NCI-H1436 treated with DMSO at 0.1 percent for 48 hours (cell line): ENCODE measurements around the gene DDN.

Experiments
- DNase-seq: peaks from one replicate; lab custom pipeline; 2025; lab: John Stamatoyannopoulos, UW

Gene DDN

DNA sequence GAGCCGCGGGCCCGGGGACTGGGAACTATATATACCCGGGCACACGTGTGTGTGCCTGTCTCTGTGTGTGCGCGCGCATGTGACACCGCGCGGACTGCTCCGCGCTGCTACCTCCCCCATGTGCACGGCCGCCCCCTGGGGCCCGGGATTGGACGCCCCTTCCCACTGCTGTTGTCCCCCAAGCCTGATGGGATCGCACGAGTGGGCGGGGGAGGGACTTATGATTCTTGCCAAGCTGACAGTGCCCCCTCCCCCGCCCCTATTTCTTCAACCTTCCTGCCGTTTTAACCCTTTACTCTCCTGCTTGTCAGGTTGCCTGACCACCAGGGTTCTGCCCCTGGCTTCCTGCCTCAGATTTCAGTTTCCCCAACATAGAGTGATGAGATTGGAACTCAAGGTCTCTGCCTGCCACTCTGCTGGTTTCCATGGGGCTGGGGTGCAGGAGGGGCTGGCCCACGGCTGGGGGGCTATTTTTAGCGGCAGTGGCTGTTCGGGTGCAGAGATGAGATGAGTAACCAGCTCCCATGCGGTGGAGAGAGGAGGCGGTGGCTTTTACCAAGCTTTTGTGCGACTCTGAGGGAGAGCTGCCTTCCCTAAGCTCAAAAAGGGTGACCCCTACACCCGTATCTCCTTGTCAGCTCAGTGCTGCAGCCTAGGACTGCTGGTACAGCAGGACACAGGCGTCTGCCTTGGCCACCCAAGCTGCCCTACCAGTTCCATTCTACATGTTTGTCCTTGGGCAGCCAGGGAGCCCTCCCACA lies at the start of gene DDN:
DDN (minus strand) TSS at position 5 of the 761 bp plus-strand sequence. CDS start 88 bp downstream, outside the sequence.
- no peak for DNase-seq

DNA sequence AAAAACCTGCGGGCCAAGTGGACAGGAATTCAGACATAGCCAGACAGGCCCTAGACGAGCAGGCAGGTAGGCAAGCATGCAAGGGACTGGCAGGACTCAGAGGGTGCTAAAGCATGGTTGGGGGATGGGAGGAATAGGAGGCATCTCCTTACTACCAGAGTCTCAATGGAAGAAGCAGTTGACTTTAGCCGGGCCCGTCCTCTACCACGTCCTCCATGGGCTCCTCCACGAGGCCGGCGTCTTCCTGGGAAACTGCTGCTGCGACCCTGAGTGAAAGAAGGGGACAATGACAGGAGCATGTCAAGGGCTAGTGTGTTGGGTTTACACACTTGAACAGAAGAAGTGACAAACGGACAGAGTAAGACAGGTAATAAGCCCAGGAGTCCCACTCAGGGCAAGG lies 49.8 kb upstream of the DDN start:
- DNase-seq, result no peak

GRCh38 chr12:49046129-49046895 lies 47.1 kb upstream of the DDN start:
- DNase-seq, result no peak

DNA sequence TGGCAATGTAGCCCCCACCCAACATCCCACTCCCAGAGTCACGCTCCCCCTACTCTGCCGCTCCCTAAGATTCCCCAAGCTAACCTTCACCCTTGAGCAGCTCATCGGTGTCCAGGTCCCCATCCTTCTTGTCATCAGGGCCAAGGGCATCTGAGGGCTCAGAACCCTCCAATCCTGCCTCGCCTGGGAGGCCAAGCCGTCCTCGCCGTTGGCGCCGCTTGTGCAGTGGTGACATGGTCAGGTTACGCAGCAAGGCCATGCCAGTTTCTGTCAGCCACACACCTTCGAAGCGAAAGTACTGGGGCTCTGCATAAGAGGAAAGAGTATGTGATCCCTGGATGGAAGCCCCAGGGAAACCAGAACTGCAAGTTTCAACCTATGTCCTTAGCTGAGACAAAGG lies 45.5 kb upstream of the DDN start:
- DNase-seq, result no peak

DNA sequence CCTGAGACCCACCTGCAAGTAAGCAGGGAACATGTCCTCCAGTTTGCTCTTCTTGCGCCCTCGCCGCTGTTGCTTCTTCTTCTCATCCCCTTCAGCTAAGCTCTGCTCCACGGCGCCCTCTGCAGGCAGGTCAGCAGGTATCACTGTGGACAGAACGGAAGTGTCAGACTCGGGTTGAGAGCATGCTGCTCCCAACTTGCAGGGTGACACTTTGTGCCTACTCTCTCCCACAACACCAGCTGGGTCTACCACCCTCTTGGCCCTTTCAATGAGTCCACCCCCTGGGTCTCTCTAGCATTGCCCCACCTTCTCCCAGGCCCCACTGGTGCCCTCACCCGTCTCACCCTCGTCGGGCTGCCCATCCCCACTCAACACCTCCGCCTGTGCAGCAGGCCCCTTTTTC lies 44.7 kb upstream of the DDN start:
- DNase-seq, result no peak

DNA sequence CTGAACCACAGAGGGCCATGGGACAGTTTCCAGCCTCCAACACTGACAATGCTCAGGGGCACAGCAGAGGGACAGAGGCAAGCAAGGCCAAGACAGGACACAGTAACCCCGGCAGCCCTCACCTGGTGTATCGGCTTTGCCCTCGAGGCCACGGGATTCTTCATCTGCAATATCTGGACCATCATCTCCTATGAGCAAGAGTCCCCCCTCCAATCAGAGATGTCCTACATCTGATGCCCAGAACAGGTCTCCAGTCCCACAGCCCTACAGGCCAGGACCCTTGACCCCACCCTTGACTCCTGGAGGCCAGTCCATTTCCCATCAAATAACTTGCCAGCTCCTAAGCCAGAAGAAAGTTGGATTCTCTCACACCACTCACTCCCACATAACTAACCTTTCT lies 44.1 kb upstream of the DDN start:
- DNase-seq, result no peak

GRCh38 chr12:49041881-49042484 lies 42.8 kb upstream of the DDN start:
- no peak for DNase-seq

DNA sequence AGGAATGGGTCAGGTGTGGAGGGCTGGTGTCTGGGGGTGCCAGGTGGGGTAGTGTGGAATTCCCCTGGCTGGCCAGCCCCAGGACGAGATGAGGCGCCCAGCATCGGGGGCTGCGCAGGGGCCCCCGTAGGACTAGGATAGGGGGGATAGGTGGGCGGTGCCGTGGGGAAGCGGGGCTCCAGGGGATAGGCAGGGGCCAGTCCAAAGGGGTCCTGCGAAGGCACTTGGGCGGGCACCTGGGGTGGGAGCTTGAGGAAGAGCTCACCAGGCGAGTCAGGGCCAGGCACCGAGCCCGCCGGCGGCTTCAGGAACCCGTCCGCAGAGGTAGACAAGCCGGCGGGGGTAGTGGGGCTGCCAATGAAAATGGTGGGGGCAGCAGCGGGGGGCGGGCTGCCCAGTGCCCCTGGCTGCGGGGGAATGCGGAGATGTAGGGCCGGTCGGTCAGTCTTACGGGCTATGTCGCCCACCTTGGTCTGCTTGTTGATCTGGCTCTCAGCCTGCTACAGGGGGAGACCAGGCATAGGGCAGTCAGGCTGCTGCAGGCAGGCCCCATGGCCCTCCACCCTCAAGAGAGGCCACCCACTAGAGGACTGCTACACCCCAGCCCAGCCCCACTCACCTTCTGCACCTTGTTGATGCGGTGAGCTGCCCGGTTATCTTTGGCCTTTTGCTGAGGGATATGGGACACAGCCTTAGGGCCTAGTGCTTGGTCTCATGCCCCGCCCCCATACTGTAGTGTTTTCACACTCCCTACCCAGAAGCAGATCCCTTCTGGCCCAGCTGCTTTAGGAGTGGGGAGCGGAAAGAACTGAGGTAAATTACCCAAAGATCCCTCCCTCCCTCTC lies 42.1 kb upstream of the DDN start:
- no peak for DNase-seq

DNA sequence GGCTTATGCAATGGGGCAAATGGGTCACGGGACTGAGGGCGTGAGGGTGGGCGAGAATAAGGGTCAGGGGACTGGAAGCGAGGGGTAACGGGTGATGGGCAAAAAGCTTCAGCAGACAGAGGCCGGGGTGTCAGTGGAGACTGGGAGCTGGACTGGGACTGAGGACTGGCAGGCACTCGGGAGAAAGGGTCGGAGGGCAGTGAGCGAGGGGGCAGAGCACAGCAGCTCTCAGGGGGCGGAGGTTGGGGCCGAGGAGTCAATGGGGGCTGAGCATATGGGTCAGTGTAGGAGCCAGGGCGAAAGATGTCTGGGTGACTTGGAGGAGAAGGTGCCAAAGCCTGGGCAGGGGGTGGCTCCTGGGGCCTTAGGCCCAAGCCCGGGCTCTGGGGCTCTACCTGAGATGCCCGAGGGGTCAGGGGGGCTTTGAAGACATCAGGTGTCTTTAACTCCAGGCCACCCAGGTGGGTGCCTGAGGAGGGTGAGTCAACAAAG lies 41.2 kb upstream of the DDN start:
- DNase-seq, result no peak

- DNase-seq, result no peak
Measured at GRCh38 chr12:49039421-49040363, 40.5 kb upstream of the DDN start.

GRCh38 chr12:49038291-49038955 lies 39.2 kb upstream of the DDN start:
- DNase-seq, result no peak

DNA sequence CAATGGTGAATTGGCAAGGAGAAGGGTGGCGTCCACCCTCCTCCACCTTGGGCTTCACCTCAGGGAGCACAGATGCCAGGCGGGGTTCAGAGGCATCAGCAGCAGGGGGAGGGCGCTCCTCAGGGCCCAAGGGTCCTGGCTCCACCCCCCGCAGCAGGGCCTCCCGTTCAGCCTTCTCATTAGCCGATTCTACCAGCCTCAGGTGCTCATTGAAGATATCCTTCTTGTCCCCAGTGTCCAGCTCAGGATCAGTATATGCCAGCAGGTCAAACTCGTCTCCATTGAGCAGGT lies 38.7 kb upstream of the DDN start:
- no peak for DNase-seq

GRCh38 chr12:49037111-49037946 lies 38.2 kb upstream of the DDN start:
- no peak for DNase-seq

- DNase-seq, result no peak
Measured at GRCh38 chr12:49036029-49036428, 36.9 kb upstream of the DDN start.

DNA sequence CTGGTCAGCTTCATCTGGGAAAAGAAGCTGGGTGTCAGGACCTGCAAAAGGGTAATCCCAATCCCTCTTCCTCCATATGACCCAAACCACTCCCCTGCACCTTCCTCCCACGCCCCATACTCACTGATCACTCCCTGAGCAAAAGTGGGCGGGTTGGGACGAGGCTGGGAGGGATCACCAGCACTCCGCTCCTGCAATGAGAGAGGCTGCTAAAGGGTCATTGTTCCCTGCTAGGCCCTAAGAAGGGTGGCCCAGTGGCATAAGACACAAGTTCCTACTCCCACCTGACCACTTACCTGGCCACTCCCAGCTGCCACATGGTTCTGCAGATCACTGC lies 35.1 kb upstream of the DDN start:
- no peak for DNase-seq

- DNase-seq, result no peak
Measured at GRCh38 chr12:49033611-49034285, 34.6 kb upstream of the DDN start.

GRCh38 chr12:49032679-49033447 lies 33.7 kb upstream of the DDN start:
- no peak for DNase-seq

DNA sequence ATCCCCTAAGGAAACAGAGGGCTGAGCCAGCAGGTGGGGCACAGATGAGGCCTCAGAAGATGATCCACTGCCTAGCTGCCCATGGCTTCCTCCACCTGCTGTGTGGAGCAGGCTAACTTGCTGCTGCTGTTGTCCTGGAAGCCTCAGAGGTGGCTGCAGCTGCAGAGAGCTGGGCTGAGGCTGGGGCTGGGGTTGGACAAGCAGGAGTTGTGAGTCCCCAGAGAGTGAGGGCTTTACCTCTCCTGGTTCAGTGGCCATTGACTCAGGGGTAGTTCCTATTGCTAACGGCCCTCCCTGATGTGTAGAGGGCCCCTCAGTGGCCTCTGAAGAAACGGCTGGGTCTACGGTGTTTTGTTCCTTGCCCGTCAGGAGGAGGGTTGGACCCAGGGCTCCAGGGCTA lies 33.1 kb upstream of the DDN start:
- DNase-seq, result no peak
